Right ventricle myocardium superior (tissue), 1 donor: ENCODE data around the gene CHRDL2. TPM values are rescaled to one million over a fixed set of nuclear protein-coding genes. Genes with fewer than 3 reads are reported as not detected.

Experiments
- ATAC-seq: fragments of 200-7000 bp; cut with Tn5 transposase; one replicate; pipeline ENCODE4 v1.9.1; 2020; ENCODE audit warnings: mild to moderate bottlenecking; ENCODE audit not compliant: poor library complexity
- DNase-seq: peaks from one replicate; pipeline ENCODE4 v3.0.0-alpha.2; 2020
- intact Hi-C: fragments of 100-400 bp; cut with DNase I; formaldehyde crosslinking; loops from one replicate; pipeline ENCODE4 v1.11.2; 2022
- microRNA-seq: library from miRNA; unstranded; fragments of <30 nt; microRNA quantifications from one replicate; pipeline ENCODE4 v1.2.0, GENCODE V29; 2020
- total RNA-seq: library from RNA; stranded (reverse); fragmentation: NEBNext Ultra II Directional; extraction: Animal tissue kit (Norgen Biotek cat#: 25700); gene quantifications from one replicate; pipeline ENCODE4 v1.2.1, GENCODE V29; 2021
- donor health status: DM: no; HTN: yes; CAD: no; lungs with severe emphysema.

CHRDL2 gene
- total RNA-seq, 1 donor from 2014 or later = 11.1 TPM

DNA sequence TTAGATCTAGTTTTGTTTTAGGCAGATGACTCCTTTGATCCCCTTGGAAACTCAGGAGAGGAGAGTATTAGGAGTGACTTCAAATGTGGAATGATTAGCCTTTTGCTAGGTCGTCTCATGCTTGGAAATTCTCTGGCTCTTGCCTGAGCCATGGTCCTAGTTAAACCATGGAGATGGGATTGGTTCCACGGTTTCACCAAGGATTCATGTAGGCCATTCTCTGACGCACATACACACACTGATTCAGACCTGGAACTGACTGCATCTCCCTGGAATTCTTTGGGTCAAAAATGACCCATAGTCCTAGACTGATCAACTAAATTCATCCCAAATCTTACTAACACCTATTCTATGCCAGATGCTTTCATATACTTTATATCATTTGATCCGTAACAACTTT is 82.3 kb downstream of the CHRDL2 start:
- intact Hi-C loops = no loop called here

DNA sequence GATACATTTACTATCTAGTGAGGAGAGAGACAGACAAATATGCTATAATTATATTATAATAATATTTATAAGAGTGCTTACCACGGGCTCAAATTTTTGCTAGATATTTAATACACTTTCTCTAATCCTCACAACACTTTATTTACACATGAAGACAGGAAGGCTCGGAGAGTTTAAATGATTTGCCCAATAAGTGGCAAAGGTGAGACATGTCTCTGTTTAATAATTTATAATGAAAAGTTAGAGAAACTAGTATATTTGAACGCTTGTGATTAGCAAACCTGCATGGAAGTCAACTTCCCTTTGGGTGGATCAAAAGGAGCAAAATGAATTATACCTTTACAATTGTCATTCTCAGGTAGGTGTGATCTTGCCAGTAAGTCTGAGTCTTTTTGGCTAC is 83.4 kb downstream of the CHRDL2 start:
- DNase-seq (no peak), ATAC-seq (no peak)
- intact Hi-C loops = no loop called here

More for the DNA sequence above, 82.3 kb downstream of the CHRDL2 start:
- DNase-seq = no peak
- ATAC-seq = no peak

DNA sequence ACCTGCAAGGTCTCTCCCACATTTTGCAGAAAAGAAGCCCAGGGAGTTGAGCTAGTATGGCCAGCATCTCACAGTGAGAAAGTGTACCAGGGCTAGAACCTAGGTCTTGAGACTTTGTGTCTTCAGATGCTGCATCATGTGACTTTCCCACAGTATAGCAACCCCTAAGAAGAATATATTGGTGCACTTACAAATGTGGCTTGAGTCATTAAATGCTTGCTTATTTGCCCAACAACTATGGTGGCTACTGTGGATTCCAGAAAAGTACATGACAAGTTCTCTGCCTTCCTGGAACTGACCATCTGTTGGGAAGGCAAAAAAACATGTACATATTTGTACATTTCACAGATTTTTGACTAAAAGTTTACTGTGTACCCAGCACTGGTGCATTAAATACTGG is 83.8 kb downstream of the CHRDL2 start:
- ATAC-seq = no peak
- DNase-seq = no peak
- intact Hi-C loops = no loop called here

DNA sequence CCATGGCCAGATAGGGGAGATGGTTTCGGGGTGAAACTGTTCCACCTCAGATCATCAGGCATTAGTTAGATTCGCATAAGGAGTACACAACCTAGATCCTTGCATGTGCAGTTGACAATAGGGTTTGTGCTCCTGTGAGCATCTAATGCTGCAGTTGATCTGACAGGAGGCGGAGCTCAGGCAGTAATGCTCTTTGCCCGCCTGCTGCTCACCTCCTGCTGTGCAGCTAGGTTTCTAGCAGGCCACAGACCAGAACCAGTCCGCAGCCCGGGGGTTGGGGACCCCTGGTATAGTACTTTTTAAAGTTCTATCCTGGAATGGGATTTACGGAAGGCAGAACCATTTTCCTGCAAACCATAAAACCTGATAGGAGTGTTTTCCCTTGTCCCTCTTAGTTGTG is 84.3 kb downstream of the CHRDL2 start:
- ATAC-seq = no peak
- intact Hi-C loops = no loop called here
- DNase-seq = no peak

Small RNA genes lying within 50 kb of the gene (microRNA-seq; reads per million reads assigned to microRNA genes)
- gene MIR4696 = not detected

Other genes starting within 250 kb of the CHRDL2 start
- gene LIPT2, start 237.7 kb downstream of the CHRDL2 start, total RNA-seq = 3.3 TPM
- 5.6 TPM for gene POLD3, start 138.8 kb downstream of the CHRDL2 start, total RNA-seq
- gene RNF169, start 17.4 kb upstream of the CHRDL2 start, total RNA-seq = 10.2 TPM
- gene XRRA1, start 217.7 kb upstream of the CHRDL2 start, total RNA-seq = 5.3 TPM
- gene SPCS2, start 217.8 kb upstream of the CHRDL2 start, total RNA-seq = 98.4 TPM